ENCODE results near the gene ZFX.

DNA sequence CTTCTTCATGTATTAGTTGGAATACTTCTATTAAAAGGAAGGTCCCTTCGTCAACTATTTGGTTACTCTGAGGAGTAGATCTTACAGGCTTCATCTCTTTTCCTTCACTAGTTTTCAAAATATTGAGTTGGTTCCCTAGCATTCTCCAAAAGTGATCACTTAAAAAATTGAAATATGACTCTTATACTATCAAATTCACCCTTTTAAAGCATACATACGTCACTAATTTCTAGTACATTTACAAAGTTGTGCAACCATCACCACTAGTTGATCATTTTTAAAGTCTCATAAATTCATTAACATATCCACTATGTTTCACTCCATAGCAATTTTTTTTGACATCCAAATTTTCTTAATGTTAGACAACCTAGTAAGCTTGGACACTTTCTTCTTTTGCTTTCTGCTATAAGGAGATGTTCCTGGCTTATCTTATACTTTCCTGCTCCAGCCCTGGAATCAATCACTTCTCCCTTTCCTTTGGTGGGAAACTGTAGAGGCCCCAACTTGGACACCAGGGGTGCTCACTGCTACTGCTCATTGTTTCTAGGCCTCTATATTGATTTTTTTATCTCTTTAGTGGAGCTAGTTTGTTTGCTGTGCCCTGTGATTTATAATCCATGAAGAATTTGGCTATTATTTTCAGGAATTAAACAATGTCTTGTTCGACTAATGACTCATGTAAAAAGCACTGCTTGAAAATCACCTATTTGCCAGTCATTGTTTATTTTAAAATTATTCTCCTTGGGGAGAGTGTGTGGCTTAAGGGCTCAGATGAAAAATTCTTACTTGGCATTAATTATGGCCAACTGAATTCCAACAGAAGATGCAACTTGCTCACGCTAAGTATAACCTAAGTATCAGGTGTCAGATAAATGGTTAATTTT, 4.0 kb upstream of the ZFX start:
- TF ChIP-seq, protein P1, sequence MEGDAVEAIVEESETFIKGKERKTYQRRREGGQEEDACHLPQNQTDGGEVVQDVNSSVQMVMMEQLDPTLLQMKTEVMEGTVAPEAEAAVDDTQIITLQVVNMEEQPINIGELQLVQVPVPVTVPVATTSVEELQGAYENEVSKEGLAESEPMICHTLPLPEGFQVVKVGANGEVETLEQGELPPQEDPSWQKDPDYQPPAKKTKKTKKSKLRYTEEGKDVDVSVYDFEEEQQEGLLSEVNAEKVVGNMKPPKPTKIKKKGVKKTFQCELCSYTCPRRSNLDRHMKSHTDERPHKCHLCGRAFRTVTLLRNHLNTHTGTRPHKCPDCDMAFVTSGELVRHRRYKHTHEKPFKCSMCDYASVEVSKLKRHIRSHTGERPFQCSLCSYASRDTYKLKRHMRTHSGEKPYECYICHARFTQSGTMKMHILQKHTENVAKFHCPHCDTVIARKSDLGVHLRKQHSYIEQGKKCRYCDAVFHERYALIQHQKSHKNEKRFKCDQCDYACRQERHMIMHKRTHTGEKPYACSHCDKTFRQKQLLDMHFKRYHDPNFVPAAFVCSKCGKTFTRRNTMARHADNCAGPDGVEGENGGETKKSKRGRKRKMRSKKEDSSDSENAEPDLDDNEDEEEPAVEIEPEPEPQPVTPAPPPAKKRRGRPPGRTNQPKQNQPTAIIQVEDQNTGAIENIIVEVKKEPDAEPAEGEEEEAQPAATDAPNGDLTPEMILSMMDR (IDR thresholded peaks at IDR 0.05) = no peak
- TF ChIP-seq POLR2A (IDR thresholded peaks at IDR 0.05) = no peak
